Right lobe of liver (tissue), 4 donors: Measurements from ENCODE around the gene FGF4.

Source experiments
- CTCF ChIP-seq, 4 donors: fragments of 200-600 bp in 3 of 4; fragments of 450-650 bp in 1 of 4; IDR thresholded peaks; one replicate each; pipeline versions ENCODE4 v1.5.1 to v1.8.0; 2016 to 2022; ENCODE audit warnings: antibody characterized with exemption in 4 of 4, mild to moderate bottlenecking in 2 of 4
- POLR2A ChIP-seq: fragments of 450-650 bp; IDR thresholded peaks from one replicate; pipeline ENCODE4 v1.6.1; 2017; ENCODE audit warnings: antibody characterized with exemption, mild to moderate bottlenecking
- donor health status: DM: no; HTN: no; CAD: no.
- donor health status: DM: no; HTN: no; CAD: no.
- donor health status: DM: no; HTN: yes; CAD: no.

GRCh38 chr11:69750108-69750850 is 24.9 kb downstream of the FGF4 start:
- TF ChIP-seq CTCF (IDR thresholded peaks at IDR 0.05): no peak
- no peak for TF ChIP-seq POLR2A
